ENCODE results near the gene TRIM44. TPM values are rescaled to one million over a fixed set of nuclear protein-coding genes. Genes with fewer than 3 reads are reported as not detected.

Gene TRIM44
- total RNA-seq, 1 donor from 2014 or later, result 34.7 TPM

- intact Hi-C loops (cut with micrococcal nuclease), result loop anchor here (2.0 kb wide), 1 partner anchor 123 kb away; the partner anchor contains the start of gene TRIM44
Observed at GRCh38 chr11:35785287-35786167, 123.0 kb downstream of the TRIM44 start.

- intact Hi-C loops (cut with micrococcal nuclease), result no loop called here
Observed at GRCh38 chr11:35786188-35786587, 123.6 kb downstream of the TRIM44 start.

DNA sequence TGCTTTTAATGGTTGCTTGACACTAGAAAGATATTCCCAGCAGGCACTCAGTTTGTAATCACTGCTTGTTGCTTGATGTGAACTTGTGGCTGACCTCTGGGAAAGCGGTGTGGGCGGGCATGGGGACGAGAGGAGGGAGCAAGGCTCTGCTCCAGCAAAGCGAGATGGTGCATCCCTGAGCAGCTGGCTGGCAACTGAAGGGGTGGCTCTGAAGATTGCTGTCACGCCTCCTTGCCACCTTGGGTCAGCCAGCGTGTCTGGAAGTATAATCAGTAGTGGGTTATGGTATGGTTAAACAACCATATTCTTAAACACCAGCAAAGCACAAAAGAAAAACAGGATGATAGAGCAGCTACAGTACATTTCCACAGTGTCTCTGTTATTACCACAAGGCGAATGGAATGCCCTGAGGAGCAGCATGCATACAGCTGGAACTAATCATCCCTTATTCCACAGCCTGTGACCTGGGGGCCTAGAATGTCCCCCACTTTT, 124.5 kb downstream of the TRIM44 start:
- intact Hi-C loops (cut with micrococcal nuclease), result no loop called here

DNA sequence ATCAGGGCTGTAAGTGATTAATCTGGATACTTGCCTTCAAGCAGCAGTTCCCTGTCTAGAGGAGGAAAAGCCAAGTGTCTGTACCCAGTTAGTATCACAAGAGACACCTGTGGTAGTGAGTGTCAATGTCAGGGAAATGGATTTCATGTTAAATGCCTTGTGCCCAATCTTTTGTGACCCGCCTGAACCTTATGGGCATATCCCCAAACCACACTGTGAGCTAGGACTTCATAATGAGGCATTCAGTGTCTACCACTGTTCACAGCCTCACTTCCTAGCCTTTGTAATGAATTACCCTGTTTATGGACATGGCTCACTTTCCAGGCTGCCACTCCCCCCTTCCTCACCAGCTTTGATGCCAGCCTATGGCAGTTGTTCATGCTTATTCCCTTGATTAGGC, 125.1 kb downstream of the TRIM44 start:
- intact Hi-C loops (cut with micrococcal nuclease), result no loop called here

DNA sequence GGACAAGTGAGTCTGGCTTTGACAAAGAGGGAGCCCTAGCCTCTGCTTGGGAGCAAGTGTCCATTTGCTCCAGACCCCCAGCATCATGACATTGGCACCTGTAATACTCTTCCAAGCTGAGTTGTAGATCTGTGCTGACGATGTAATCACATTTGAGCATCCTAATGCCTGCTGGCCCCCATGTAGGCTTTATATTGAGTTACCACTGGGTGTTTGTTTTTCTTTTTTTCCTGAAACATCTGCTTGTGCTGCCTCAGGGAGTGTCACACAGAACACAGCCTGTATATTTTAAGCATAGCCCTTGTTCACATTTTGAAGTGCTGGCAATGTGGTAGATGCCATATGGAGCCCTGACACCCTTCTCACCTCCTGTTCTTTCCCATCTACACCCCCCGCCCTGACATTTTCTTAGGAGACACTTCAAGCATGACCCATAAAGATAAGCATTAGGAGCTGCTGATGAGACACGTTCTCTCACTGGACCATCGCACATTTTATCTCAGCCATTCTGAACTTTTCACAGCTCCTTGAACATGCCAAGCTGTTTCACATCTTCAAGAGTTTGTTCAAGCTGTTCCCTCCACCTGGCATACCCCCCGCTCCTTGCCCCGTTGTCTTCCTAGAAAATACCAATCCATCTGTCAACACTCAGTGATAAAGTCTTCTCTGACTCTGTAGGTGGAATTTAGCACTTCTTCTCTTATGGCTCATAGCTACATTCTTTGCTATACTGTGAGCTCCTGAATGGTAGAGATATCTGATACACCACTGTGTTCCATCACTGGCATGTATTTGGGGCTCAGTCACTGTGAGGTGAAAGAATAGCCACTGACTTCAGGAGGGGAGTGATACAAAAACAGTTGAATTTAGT, 128.7 kb downstream of the TRIM44 start:
- intact Hi-C loops (cut with micrococcal nuclease), result no loop called here

DNA sequence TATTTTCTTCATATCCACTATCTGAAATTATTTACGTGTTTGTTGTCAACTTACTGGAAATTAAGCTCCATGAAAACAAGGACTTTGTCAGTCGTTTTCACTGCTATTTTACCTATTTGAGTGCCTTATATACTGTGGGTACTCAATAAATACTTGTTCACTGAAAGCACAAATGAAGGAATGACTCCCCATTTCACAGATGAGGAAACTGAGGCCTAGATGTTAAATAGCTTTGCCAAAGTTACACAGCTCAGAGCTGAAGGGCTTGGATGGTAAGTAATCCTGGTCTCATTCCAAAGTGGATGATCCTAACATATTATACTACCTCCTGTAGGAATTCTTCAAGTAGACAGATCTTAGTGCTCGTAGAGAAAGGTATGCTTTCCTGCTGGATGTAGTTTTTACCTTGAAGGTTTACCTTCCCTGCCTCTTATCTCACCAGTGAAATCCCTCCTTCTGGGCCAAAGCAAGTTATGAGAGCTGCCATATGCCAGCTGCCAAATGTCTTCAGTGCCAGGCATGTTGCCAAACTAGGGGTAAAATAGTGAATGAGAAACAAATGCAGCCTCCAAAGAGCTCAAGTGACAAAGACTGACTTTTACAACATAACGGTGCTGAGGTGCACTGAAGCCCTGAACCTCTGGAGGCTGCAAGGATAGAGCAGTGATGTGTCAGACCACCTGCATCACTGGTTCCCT, 129.7 kb downstream of the TRIM44 start:
- intact Hi-C loops (cut with micrococcal nuclease), result no loop called here

- intact Hi-C loops (cut with micrococcal nuclease), result no loop called here
Observed at GRCh38 chr11:35792846-35793192, 130.2 kb downstream of the TRIM44 start.

- intact Hi-C loops (cut with micrococcal nuclease), result no loop called here
Observed at GRCh38 chr11:35794333-35794732, 131.8 kb downstream of the TRIM44 start.

DNA sequence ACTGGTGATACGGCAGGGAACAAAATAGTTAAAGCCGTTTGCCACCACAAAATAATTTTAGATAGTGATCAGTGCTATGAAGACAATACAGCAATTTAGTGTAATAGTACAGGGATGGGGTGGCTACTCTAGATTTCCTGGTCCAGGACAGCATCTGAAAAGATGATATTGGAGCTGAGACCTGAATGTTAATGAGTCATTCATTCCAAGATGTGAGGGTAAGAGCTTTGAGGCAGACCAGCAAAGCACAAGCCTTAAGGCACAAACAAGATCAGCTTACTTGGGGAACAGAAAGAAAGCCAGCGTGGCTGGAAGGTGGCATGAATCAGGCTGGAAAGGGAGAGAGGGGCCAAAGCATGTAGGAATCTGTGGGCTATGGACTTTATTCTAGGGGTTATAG, 132.3 kb downstream of the TRIM44 start:
- intact Hi-C loops (cut with micrococcal nuclease), result no loop called here

- intact Hi-C loops (cut with micrococcal nuclease), result no loop called here
Observed at GRCh38 chr11:35796562-35796961, 134.0 kb downstream of the TRIM44 start.

- intact Hi-C loops (cut with micrococcal nuclease), result no loop called here
Observed at GRCh38 chr11:35798423-35798822, 135.8 kb downstream of the TRIM44 start.

DNA sequence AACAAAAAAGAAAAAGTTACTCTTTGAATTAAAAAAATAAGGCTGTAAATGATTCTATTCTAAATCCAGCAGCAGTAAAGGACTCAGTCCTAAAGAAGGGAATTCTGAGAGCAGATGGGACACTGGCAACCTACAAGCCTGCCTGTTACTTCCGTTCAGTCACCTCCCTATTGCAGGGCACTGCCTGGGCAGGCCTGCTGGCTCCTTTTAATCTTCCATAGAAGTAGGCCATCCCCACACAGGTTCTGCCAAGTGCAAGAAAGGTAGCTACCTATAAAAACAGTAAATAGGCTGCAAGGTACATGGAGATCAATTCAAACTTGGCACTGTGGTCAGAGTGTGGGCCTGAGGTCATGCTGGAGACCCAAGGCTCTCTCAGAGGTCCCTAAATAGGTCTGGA, 136.4 kb downstream of the TRIM44 start:
- intact Hi-C loops (cut with micrococcal nuclease), result no loop called here

DNA sequence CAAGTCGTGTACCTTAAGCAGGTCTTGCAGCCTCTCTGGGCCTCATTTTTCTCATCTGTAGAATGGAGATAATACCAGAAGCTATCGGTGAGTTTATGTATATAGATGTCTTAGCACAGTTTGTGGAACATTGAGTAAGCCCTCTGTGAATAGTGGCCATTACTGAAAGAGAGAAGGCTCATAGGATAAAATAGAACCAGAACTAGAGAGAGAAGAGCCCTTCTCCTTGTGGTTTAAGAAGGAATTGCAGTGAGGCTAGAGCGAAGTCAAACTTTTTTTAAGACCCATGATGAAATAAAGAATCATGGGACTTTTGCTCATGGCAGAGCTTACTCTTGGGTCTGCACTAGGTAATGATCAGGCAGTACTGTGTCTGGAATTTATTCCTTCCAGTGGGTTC, 137.1 kb downstream of the TRIM44 start:
- intact Hi-C loops (cut with micrococcal nuclease), result no loop called here

DNA sequence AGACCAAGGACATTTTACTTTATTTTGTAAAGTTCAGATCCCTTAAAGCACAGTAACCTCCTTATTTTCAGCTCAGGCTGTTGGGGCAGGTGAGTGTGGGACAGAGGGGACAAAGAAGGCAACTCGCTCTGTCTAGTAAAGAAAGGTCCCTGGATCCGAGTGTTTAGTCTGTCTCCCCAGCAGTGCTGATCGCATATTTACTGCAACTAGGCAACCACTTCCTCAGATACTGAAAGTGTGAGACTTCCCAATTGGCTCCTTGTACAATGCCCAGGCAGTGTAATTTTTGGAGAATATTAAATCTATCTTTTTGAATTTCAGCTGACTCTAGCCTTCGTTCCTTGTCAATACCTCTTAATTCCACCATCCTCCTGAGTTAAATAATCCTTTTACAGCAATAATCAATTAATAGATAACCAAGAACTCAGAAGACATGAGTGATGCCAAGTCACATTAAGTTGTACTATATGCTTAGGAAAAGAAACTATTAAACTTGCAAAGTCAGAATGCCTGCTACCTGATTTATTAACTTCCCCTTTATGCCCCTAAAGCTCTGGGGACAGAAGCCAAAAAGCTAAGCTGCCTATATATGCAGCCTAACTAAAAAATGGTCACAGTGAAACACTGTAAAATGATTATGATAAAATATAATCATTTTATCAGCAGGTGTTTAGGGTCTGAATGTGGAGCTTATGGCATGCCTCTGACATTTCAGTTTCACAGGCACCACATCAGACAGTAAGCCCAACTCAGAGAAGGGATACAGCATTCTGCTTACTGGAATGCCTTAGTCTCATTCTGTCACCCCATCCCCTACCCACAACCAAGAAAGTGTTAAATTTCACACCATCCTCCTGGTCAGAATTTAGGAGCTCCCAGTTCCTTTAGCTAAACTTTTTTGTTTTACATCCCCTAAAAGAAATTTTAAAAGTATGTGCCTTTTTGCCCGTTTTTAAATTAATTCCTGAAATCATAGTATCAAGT, 138.7 kb downstream of the TRIM44 start:
- intact Hi-C loops (cut with micrococcal nuclease), result no loop called here

DNA sequence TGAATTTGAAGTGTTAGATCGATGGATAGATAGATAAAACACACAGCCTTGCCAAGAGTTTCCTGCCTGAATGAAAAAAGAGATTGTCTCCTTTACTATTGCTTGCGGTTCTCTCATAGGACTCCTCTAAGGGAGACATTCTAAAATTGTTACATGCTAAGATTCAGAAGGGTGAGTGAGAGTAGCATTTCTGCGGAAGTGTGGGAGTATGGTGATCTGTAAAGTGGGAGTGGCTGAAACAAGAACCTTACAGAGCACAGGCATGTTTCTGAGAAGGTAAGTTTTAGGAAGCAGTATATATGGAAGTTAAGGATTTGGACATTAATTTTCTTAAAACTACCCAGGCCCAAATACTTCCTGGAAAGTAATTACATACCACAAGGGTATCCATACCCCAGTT, 139.6 kb downstream of the TRIM44 start:
- intact Hi-C loops (cut with micrococcal nuclease), result no loop called here

DNA sequence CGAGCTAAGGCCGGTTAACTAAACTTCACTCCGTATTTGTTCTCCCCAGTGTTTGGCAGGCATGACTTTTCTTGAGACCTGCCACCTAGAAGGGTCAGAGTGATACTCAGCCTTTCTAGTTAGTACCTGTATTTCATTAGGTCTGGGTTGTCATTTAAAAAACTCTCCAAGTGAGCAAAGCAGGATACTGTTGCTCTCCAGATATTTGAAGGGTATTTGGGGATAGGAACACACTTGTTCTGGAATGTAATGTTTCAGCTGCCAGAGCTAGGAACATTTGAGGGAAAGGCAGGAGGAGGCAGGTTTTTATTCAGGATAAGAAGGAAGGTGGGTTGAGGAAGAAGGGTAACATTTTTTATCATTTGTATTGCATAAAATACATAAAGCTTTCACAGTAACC, 140.1 kb downstream of the TRIM44 start:
- intact Hi-C loops (cut with micrococcal nuclease), result no loop called here

- intact Hi-C loops (cut with micrococcal nuclease), result no loop called here
Observed at GRCh38 chr11:35803115-35803514, 140.5 kb downstream of the TRIM44 start.

- intact Hi-C loops (cut with micrococcal nuclease), result no loop called here
Observed at GRCh38 chr11:35804451-35805040, 142.0 kb downstream of the TRIM44 start.

- intact Hi-C loops (cut with micrococcal nuclease), result no loop called here
Observed at GRCh38 chr11:35809561-35809960, 147.0 kb downstream of the TRIM44 start.

GRCh38 chr11:35810045-35810645, 147.6 kb downstream of the TRIM44 start:
- intact Hi-C loops (cut with micrococcal nuclease), result no loop called here
